LNCaP clone FGC (cell line): Measurements from ENCODE around the gene VPS36.

Source experiments
- DNase-seq: peaks from one replicate; pipeline ENCODE4 v3.0.0-alpha.2; 2011; ENCODE audit warnings: low read depth
- H3K4me3 ChIP-seq: 2 replicates; pipeline ENCODE4 v1.5.1; 2011; ENCODE audit warnings: mild to moderate bottlenecking, low read depth, low read length, control low read depth
- TF ChIP-seq, protein P1 (sequence below): IDR thresholded peaks from 2 replicates; pipeline ENCODE4 v1.5.1; 2012; ENCODE audit warnings: mild to moderate bottlenecking; ENCODE audit not compliant: control insufficient read depth, insufficient read depth; ENCODE audit errors: extremely low read depth

Gene VPS36

GRCh38 chr13:52459668-52460067 lies 9.2 kb upstream of the VPS36 start:
- DNase-seq, result no peak
- TF ChIP-seq, protein P1, sequence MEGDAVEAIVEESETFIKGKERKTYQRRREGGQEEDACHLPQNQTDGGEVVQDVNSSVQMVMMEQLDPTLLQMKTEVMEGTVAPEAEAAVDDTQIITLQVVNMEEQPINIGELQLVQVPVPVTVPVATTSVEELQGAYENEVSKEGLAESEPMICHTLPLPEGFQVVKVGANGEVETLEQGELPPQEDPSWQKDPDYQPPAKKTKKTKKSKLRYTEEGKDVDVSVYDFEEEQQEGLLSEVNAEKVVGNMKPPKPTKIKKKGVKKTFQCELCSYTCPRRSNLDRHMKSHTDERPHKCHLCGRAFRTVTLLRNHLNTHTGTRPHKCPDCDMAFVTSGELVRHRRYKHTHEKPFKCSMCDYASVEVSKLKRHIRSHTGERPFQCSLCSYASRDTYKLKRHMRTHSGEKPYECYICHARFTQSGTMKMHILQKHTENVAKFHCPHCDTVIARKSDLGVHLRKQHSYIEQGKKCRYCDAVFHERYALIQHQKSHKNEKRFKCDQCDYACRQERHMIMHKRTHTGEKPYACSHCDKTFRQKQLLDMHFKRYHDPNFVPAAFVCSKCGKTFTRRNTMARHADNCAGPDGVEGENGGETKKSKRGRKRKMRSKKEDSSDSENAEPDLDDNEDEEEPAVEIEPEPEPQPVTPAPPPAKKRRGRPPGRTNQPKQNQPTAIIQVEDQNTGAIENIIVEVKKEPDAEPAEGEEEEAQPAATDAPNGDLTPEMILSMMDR, result no peak
- no peak overlapping the region for H3K4me3 ChIP-seq

GRCh38 chr13:52455677-52456041 lies 5.2 kb upstream of the VPS36 start:
- TF ChIP-seq, protein P1, result no peak
- peak overlapping the region; percentile 83 for H3K4me3 ChIP-seq
- no peak for DNase-seq

GRCh38 chr13:52454820-52455676 lies 4.6 kb upstream of the VPS36 start, which contains the start of gene CKAP2:
Gene CKAP2 (plus strand): TSS chr13:52455478. CDS start chr13:52455557, 79 bp downstream.
- TF ChIP-seq, protein P1, result no peak
- peak; percentile 77 for DNase-seq
- peak within 1 kb of the TSS; percentile 83 for H3K4me3 ChIP-seq

DNA sequence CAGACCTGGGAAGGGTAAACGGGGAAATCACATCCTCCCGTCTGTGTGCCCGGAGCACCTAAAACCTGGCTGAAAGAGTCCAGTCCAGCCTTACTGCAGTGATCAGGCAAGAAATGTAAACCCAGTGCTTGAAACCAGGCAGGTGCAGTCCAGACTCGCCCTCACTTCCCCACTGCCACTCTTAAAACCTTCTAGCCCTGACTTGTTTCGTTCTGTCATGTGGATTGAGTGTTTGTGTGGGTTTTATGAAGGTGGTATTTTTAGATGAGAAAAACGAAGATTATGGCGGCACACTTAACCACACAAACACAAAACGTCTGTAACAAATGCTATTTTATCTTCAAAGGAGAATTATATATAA lies 4.0 kb upstream of the VPS36 start:
- TF ChIP-seq, protein P1, result no peak
- DNase-seq, result no peak
- peak overlapping the region; percentile 83 for H3K4me3 ChIP-seq

GRCh38 chr13:52452470-52452869 lies 2.0 kb upstream of the VPS36 start:
- TF ChIP-seq, protein P1, result no peak
- no peak for DNase-seq
- no peak overlapping the region for H3K4me3 ChIP-seq

- no peak overlapping the region for H3K4me3 ChIP-seq
- TF ChIP-seq, protein P1, result no peak
- no peak for DNase-seq
Observed at GRCh38 chr13:52451135-52451804, 836 bp upstream of the VPS36 start.
